Measurements from ENCODE around the gene CHRNA10. TPM values are rescaled to one million over a fixed set of nuclear protein-coding genes. Genes with fewer than 3 reads are reported as not detected.

Gene CHRNA10
- total and polyA plus RNA-seq, 4 donors = 0.10 to 1.7 (median 0.36) TPM

- Histone ChIP-seq H3K9ac (ENCODE audit: low read depth in 1 of 2, low read length in 2 of 2) (no peak overlapping the region), H3K9me3 (ENCODE audit: control insufficient read depth in 4 of 4, low read length in 3 of 4) (no peaks in the 10 kb centered on the region), H3K36me3 (ENCODE audit: control insufficient read depth in 4 of 4, insufficient read depth in 3 of 4, low read depth in 1 of 4, low read length in 3 of 4) (no peaks in the 10 kb centered on the region), H3K27me3 (ENCODE audit: control insufficient read depth in 4 of 4, insufficient read depth in 4 of 4, low read length in 3 of 4) (no peaks in the 10 kb centered on the region), H3K4me3 (ENCODE audit: low read depth in 1 of 3, low read length in 3 of 3) (no peak overlapping the region), H3K27ac (ENCODE audit: low read depth in 1 of 2, low read length in 2 of 2) (no peak overlapping the region), H3K4me1 (ENCODE audit: control insufficient read depth in 4 of 4, insufficient read depth in 4 of 4, low read length in 3 of 4) (no peaks in the 10 kb centered on the region)
- no peak for DNase-seq (ENCODE audit: low spot score)
- TF ChIP-seq MAX (IDR thresholded peaks at IDR 0.05) (no peak), FOXA1 (IDR thresholded peaks at IDR 0.05) (no peak), RAD21 (IDR thresholded peaks at IDR 0.05) (no peak), JUND (IDR thresholded peaks at IDR 0.05) (no peak), HNF4A (conservative IDR thresholded peaks at IDR 0.05) (no peak), SP1 (IDR thresholded peaks at IDR 0.05) (no peak), CTCF (IDR thresholded peaks at IDR 0.05; ENCODE audit: low read depth, low read length, missing input control) (no peak), TAF1 (conservative IDR thresholded peaks at IDR 0.05) (no peak), ZBTB33 (IDR thresholded peaks at IDR 0.05) (no peak), RXRA (IDR thresholded peaks at IDR 0.05) (no peak), FOXA2 (IDR thresholded peaks at IDR 0.05) (no peak), EGR1 (IDR thresholded peaks at IDR 0.05; ENCODE audit: low read depth in 2 of 2) (no peak), NR2F2 (IDR thresholded peaks at IDR 0.05) (no peak), REST (IDR thresholded peaks at IDR 0.05) (no peak), ATF3 (IDR thresholded peaks at IDR 0.05) (no peak), GABPA (IDR thresholded peaks at IDR 0.05 in 1 of 2, conservative IDR thresholded peaks at IDR 0.05 in 1 of 2) (no peak), HNF4G (IDR thresholded peaks at IDR 0.05) (no peak), YY1 (IDR thresholded peaks at IDR 0.05) (no peak)
- 80% methylated on average over 23 of the region's 23 CpGs for WGBS
These were observed 44.8 kb downstream of the CHRNA10 start for GRCh38 chr11:3626250-3626960.

All from liver (tissue), 9 donors.